Umbilical cord (tissue), 2 donors: ENCODE measurements around the gene DPP7. TPM values are rescaled to one million over a fixed set of nuclear protein-coding genes. Genes with fewer than 3 reads are reported as not detected.
A peak's percentile ranks its signal among the peaks of the same experiment; 100 is the strongest.

ENCODE experiments used
- DNase-seq: peaks from one replicate; pipeline ENCODE4 v3.0.0-alpha.2; 2015; ENCODE audit warnings: low spot score
- total RNA-seq: library from RNA; depleted of rRNA; stranded (reverse); fragments of >200 nt; gene quantifications from one replicate; pipeline ENCODE4 v1.2.3, GENCODE V29; 2014; ENCODE audit warnings: low replicate concordance; ENCODE audit not compliant: insufficient read depth

Gene DPP7
- total RNA-seq: 67.9 TPM

GRCh38 chr9:137114613-137115393 lies at the start of gene DPP7:
TSS of gene DPP7 (minus strand) at chr9:137114733. CDS start at chr9:137114713, 20 bp downstream.
- peak; percentile 66 for DNase-seq

GRCh38 chr9:137163805-137164204 lies 49.3 kb upstream of the DPP7 start:
- no peak for DNase-seq

GRCh38 chr9:137163365-137163715 lies 48.8 kb upstream of the DPP7 start:
- no peak for DNase-seq

GRCh38 chr9:137162505-137163364 lies 48.2 kb upstream of the DPP7 start:
- DNase-seq: no peak

GRCh38 chr9:137161558-137162486 lies 47.3 kb upstream of the DPP7 start:
- DNase-seq: no peak

- DNase-seq: no peak
Measured at GRCh38 chr9:137160716-137161557, 46.4 kb upstream of the DPP7 start.

GRCh38 chr9:137160054-137160425 lies 45.5 kb upstream of the DPP7 start:
- no peak for DNase-seq

- DNase-seq: no peak
Measured at GRCh38 chr9:137159105-137160053, 44.8 kb upstream of the DPP7 start.

- no peak for DNase-seq
Measured at GRCh38 chr9:137158625-137159024, 44.1 kb upstream of the DPP7 start.

GRCh38 chr9:137157618-137158415 lies 43.3 kb upstream of the DPP7 start:
- no peak for DNase-seq

- DNase-seq: no peak
Measured at GRCh38 chr9:137156567-137157375, 42.2 kb upstream of the DPP7 start.

- no peak for DNase-seq
Measured at GRCh38 chr9:137152844-137153405, 38.4 kb upstream of the DPP7 start.

GRCh38 chr9:137150617-137151457 lies 36.3 kb upstream of the DPP7 start:
- DNase-seq: no peak

GRCh38 chr9:137149942-137150616 lies 35.5 kb upstream of the DPP7 start:
- no peak for DNase-seq

- no peak for DNase-seq
Measured at GRCh38 chr9:137149363-137149762, 34.8 kb upstream of the DPP7 start.

GRCh38 chr9:137148661-137149060 lies 34.1 kb upstream of the DPP7 start:
- DNase-seq: no peak
